GM10266 (cell line): ENCODE data around the gene TTC23.

Experiments used
- DNase-seq: peaks from one replicate; pipeline ENCODE4 v3.0.0; 2012; ENCODE audit errors: extremely low spot score
- TF ChIP-seq, protein P1 (sequence below): IDR thresholded peaks from 2 replicates; pipeline ENCODE4 v1.5.1; 2012; ENCODE audit warnings: mild to moderate bottlenecking, low read depth; ENCODE audit not compliant: control insufficient read depth, insufficient read depth; ENCODE audit errors: missing control alignments

The TTC23 gene

DNA sequence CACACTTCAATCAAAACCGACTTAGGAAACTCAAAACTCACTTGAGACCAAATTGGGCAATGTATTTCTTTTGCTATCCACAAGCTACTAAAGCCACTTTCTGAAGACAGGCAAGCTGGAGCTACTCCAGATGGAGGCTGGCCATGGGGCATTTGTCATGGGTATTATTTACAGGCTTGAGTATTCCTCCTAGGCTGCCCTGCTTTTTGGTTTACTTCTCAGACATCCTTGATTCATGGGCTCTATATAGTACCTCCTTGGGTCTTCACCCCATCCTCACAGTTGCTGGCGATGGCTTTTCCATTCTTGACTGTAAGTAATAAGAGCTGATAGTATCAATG lies 163.1 kb downstream of the TTC23 start:
- TF ChIP-seq, protein P1, sequence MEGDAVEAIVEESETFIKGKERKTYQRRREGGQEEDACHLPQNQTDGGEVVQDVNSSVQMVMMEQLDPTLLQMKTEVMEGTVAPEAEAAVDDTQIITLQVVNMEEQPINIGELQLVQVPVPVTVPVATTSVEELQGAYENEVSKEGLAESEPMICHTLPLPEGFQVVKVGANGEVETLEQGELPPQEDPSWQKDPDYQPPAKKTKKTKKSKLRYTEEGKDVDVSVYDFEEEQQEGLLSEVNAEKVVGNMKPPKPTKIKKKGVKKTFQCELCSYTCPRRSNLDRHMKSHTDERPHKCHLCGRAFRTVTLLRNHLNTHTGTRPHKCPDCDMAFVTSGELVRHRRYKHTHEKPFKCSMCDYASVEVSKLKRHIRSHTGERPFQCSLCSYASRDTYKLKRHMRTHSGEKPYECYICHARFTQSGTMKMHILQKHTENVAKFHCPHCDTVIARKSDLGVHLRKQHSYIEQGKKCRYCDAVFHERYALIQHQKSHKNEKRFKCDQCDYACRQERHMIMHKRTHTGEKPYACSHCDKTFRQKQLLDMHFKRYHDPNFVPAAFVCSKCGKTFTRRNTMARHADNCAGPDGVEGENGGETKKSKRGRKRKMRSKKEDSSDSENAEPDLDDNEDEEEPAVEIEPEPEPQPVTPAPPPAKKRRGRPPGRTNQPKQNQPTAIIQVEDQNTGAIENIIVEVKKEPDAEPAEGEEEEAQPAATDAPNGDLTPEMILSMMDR, result no peak
- DNase-seq, result no peak
